ENCODE data around the gene EGFLAM. TPM values are rescaled to one million over a fixed set of nuclear protein-coding genes. Genes with fewer than 3 reads are reported as not detected.

Gene EGFLAM
- total and polyA plus RNA-seq, 10 of the 15 experiments (the other 5 are each of a cell fraction or from before 2014, with no cell fraction given), result 0.37 TPM; not detected in 9

GRCh38 chr5:38370358-38371100, 112.2 kb downstream of the EGFLAM start (continued):
- TF ChIP-seq RB1 (IDR thresholded peaks at IDR 0.05; ENCODE audit: borderline replicate concordance), result no peak
- no peak for TF ChIP-seq SMAD5 (IDR thresholded peaks at IDR 0.05; ENCODE audit: low read depth)
- no peak for TF ChIP-seq NR2F1 (conservative IDR thresholded peaks at IDR 0.05)
- no peak for TF ChIP-seq KDM1A (IDR thresholded peaks at IDR 0.05; ENCODE audit: borderline replicate concordance)
- no peak for TF ChIP-seq PAX8 (IDR thresholded peaks at IDR 0.05)

GRCh38 chr5:38371596-38371995, 113.2 kb downstream of the EGFLAM start:
- H3K4me1 ChIP-seq (ENCODE audit: control insufficient read depth, insufficient read depth, low read length), result no peaks in the 10 kb centered on the region
- H3K9me3 ChIP-seq (replicated peaks; ENCODE audit: control insufficient read depth, insufficient read depth, low read length), result no peaks in the 10 kb centered on the region
- H3K4me2 ChIP-seq (ENCODE audit: control insufficient read depth, insufficient read depth), result no peak overlapping the region
- SMC1A ChIA-PET (ENCODE audit: uncharacterized antibody, unreplicated experiment), result no interaction called here
- no peaks in the 10 kb centered on the region for H4K20me1 ChIP-seq (ENCODE audit: control insufficient read depth, insufficient read depth)
- no peak overlapping the region for H3K4me3 ChIP-seq
- no peak overlapping the region for H3K27ac ChIP-seq (ENCODE audit: control insufficient read depth, insufficient read depth)
- no peak for DNase-seq (ENCODE audit: low read depth, low spot score)
- intact Hi-C loops (cut with micrococcal nuclease; ENCODE audit: unreplicated experiment), result no loop called here
- CTCF ChIA-PET, result interaction anchor here (1.4 kb wide), 1 partner anchor 11 kb away, joined by 7 read pairs; no protein-coding TSS in a partner anchor
- POLR2A ChIA-PET, result interaction anchor here (0.9 kb wide), 1 partner anchor 84 kb away, joined by 3 read pairs; no protein-coding TSS in a partner anchor
- no peaks in the 10 kb centered on the region for H3K36me3 ChIP-seq (ENCODE audit: control insufficient read depth in 2 of 2, insufficient read depth in 2 of 2, low read length in 1 of 2)
- ATAC-seq, result no peak
- in situ Hi-C loops (cut with MboI), result no loop called here
- H3K27me3 ChIP-seq (replicated peaks in 1 of 2; ENCODE audit: control insufficient read depth in 2 of 2, insufficient read depth in 2 of 2, low read length in 1 of 2), result no peaks in the 10 kb centered on the region
- FAIRE-seq, result no peak
- 34% methylated on average over 8 of the region's 8 CpGs for WGBS (ENCODE audit: insufficient coverage, insufficient replicate concordance, low lambda C conversion rate, missing lambda C conversion rate)
- TF ChIP-seq ZZZ3 (IDR thresholded peaks at IDR 0.05; ENCODE audit: control insufficient read depth, insufficient read length, low read depth) (no peak), CBFB (IDR thresholded peaks at IDR 0.05; ENCODE audit: low read depth) (no peak), RBBP5 (conservative IDR thresholded peaks at IDR 0.05) (no peak), PAX5 (IDR thresholded peaks at IDR 0.05; ENCODE audit: borderline replicate concordance, low read depth, low read length) (no peak), SMAD5 (IDR thresholded peaks at IDR 0.05; ENCODE audit: low read depth) (no peak), RELB (IDR thresholded peaks at IDR 0.05; ENCODE audit: low read depth) (no peak), SPI1 (IDR thresholded peaks at IDR 0.05; ENCODE audit: borderline replicate concordance, insufficient read depth, low read depth, low read length) (no peak)
- no peaks in the 10 kb centered on the region for H3K79me2 ChIP-seq (ENCODE audit: control insufficient read depth, insufficient read depth, low read length)
- RAD21 ChIA-PET (ENCODE audit: unreplicated experiment), result no interaction called here
- no TSS peak for BruUV-seq (replicated peaks)
- H3K9ac ChIP-seq (ENCODE audit: control insufficient read depth, insufficient read depth, low read length), result no peak overlapping the region
- no peak overlapping the region for H2AFZ ChIP-seq (ENCODE audit: control insufficient read depth, low read depth, low read length)

Data from GM12878 (cell line).